Activated B cell treated with CpG ODN at 0.5 μM for 24 hours (primary cell): ENCODE results near the gene CSPG4. TPM values are rescaled to one million over a fixed set of nuclear protein-coding genes. Genes with fewer than 3 reads are reported as not detected.

Experiments used
- ATAC-seq: fragments of 200-7000 bp; cut with Tn5 transposase; one replicate; pipeline ENCODE4 v1.10.0; 2021; ENCODE audit warnings: low read depth, mild to moderate bottlenecking, moderate library complexity
- CTCF ChIA-PET: fragments of 350-600 bp; sonication (Branson Sonifier 250); formaldehyde crosslinking; loops from one replicate; lab custom pipeline; 2021; ENCODE audit warnings: antibody characterized with exemption; lab: Charles Lee
- POLR2A ChIA-PET: fragments of 350-600 bp; sonication (Branson Sonifier 250); formaldehyde crosslinking; loops from one replicate; lab custom pipeline; 2021; ENCODE audit warnings: antibody characterized with exemption; lab: Charles Lee
- DNase-seq: peaks from one replicate; pipeline ENCODE4 v3.0.0; 2022
- H3K27ac Mint-ChIP-seq: one replicate; pipeline ENCODE4 v1.8.0; 2020; ENCODE audit warnings: mixed read lengths
- H3K27me3 Mint-ChIP-seq: one replicate; pipeline ENCODE4 v1.8.0; 2021; ENCODE audit warnings: mixed read lengths
- H3K36me3 Mint-ChIP-seq: one replicate; pipeline ENCODE4 v1.8.0; 2021; ENCODE audit warnings: low read depth, mixed read lengths
- H3K4me1 Mint-ChIP-seq: one replicate; pipeline ENCODE4 v1.8.0; 2021; ENCODE audit warnings: mixed read lengths
- H3K4me3 Mint-ChIP-seq: one replicate; pipeline ENCODE4 v1.8.0; 2020; ENCODE audit warnings: mild to moderate bottlenecking, mixed read lengths
- H3K9me3 Mint-ChIP-seq: one replicate; pipeline ENCODE4 v1.8.0; 2020; ENCODE audit warnings: mixed read lengths
- CTCF ChIP-seq: fragments of 200-600 bp; IDR thresholded peaks from one replicate; pipeline ENCODE4 v1.8.0; 2022; ENCODE audit warnings: antibody characterized with exemption, mild to moderate bottlenecking
- intact Hi-C: fragments of 100-400 bp; cut with micrococcal nuclease; formaldehyde crosslinking; loops from one replicate; pipeline ENCODE4 v1.15.1; 2024
- total RNA-seq: library from RNA; stranded (reverse); gene quantifications from 2 replicates; pipeline ENCODE4 v1.2.3, GENCODE V29; 2022

The CSPG4 gene
- total RNA-seq, 1 donor from 2014 or later: not detected

- Mint-ChIP-seq H3K27me3 (peaks cover under 1% of the 10 kb centered on the region), H3K9me3 (no peaks in the 10 kb centered on the region), H3K4me3 (no peak overlapping the region), H3K27ac (no peak overlapping the region), H3K4me1 (peaks cover 38% of the 10 kb centered on the region), H3K36me3 (peaks cover 23% of the 10 kb centered on the region)
- intact Hi-C loops: loop anchor here (2.0 to 10.0 kb wide), 3 partner anchors 63 to 1097 kb away; partner anchors contain the start of genes ARID3B, NEIL1 and PTPN9
- CTCF ChIA-PET: interaction anchor here (1.5 to 3.9 kb wide), 2 partner anchors 135 to 274 kb away, joined by 3 to 29 read pairs; partner anchors contain the start of gene MAN2C1
- ATAC-seq (no peak), DNase-seq (no peak)
- POLR2A ChIA-PET: interaction anchor here (3.5 to 6.7 kb wide), 3 partner anchors 15 to 274 kb away, joined by 58 to 164 read pairs (median 115); partner anchors contain the start of genes MAN2C1, SIN3A and SNUPN
- no peak for TF ChIP-seq CTCF
These were observed 71.0 kb downstream of the CSPG4 start for GRCh38 chr15:75641603-75642002.

- no peaks in the 10 kb centered on the region for H3K27me3 Mint-ChIP-seq
- peaks cover 23% of the 10 kb centered on the region for H3K36me3 Mint-ChIP-seq
- H3K4me3 Mint-ChIP-seq: peak overlapping the region; percentile 91
- no peak for DNase-seq
- intact Hi-C loops: loop anchor here (2.0 to 10.0 kb wide), 3 partner anchors 62 to 1096 kb away; partner anchors contain the start of genes ARID3B, NEIL1 and PTPN9
- H3K9me3 Mint-ChIP-seq: no peaks in the 10 kb centered on the region
- H3K4me1 Mint-ChIP-seq: peaks cover 37% of the 10 kb centered on the region
- POLR2A ChIA-PET: interaction anchor here (0.6 to 6.7 kb wide), 11 partner anchors 9 to 852 kb away, joined by 3 to 164 read pairs (median 7); partner anchors contain the start of genes MAN2C1, PTPN9, SIN3A and SNUPN
- TF ChIP-seq CTCF: no peak
- peak overlapping the region; percentile 92 for H3K27ac Mint-ChIP-seq
- CTCF ChIA-PET: interaction anchor here (1.4 to 3.9 kb wide), 4 partner anchors 63 to 273 kb away, joined by 3 to 29 read pairs (median 5); partner anchors contain the start of gene MAN2C1
- no peak for ATAC-seq
These were observed 71.5 kb downstream of the CSPG4 start for GRCh38 chr15:75641179-75641503.

- peaks cover 38% of the 10 kb centered on the region for H3K4me1 Mint-ChIP-seq
- H3K27ac Mint-ChIP-seq: peak overlapping the region; percentile 92
- ChIA-PET POLR2A (interaction anchor here (0.6 to 6.7 kb wide), 21 partner anchors 9 to 851 kb away, joined by 3 to 164 read pairs (median 6); partner anchors contain the start of genes COMMD4, COX5A, MAN2C1 and PTPN9), CTCF (interaction anchor here (1.0 to 3.9 kb wide), 6 partner anchors 14 to 273 kb away, joined by 3 to 29 read pairs (median 5); partner anchors contain the start of genes MAN2C1, PTPN9 and SNUPN)
- no peak for TF ChIP-seq CTCF
- DNase-seq (no peak), ATAC-seq (peak; percentile 43)
- H3K27me3 Mint-ChIP-seq: no peaks in the 10 kb centered on the region
- H3K36me3 Mint-ChIP-seq: peaks cover 23% of the 10 kb centered on the region
- intact Hi-C loops: loop anchor here (1.0 to 10.0 kb wide), 10 partner anchors 15 to 1096 kb away; partner anchors contain the start of genes ARID3B, FBXO22, MAN2C1 and NEIL1
- no peaks in the 10 kb centered on the region for H3K9me3 Mint-ChIP-seq
- H3K4me3 Mint-ChIP-seq: peak overlapping the region; percentile 91
These were observed 72.0 kb downstream of the CSPG4 start for GRCh38 chr15:75640483-75641178.

- Mint-ChIP-seq H3K27me3 (no peaks in the 10 kb centered on the region), H3K27ac (peak within 1 kb of the TSS; percentile 92), H3K4me1 (peaks cover 38% of the 10 kb centered on the region), H3K9me3 (no peaks in the 10 kb centered on the region), H3K4me3 (peak within 1 kb of the TSS; percentile 91), H3K36me3 (peaks cover 25% of the 10 kb centered on the region)
- ATAC-seq (peak; percentile 94), DNase-seq (peak; percentile 83)
- TF ChIP-seq CTCF: no peak
- CTCF ChIA-PET: interaction anchor here (1.0 to 3.9 kb wide), 5 partner anchors 14 to 272 kb away, joined by 3 to 29 read pairs (median 6); partner anchors contain the start of genes MAN2C1, PTPN9 and SNUPN
- intact Hi-C loops: loop anchor here (1.0 to 10.0 kb wide), 10 partner anchors 15 to 1095 kb away; partner anchors contain the start of genes ARID3B, FBXO22, MAN2C1 and NEIL1
- POLR2A ChIA-PET: interaction anchor here (0.6 to 6.7 kb wide), 23 partner anchors 8 to 1633 kb away, joined by 3 to 164 read pairs (median 6); partner anchors contain the start of genes COMMD4, COX5A, MAN2C1 and NEIL1
These were observed 72.8 kb downstream of the CSPG4 start, which contains the start of gene IMP3 for GRCh38 chr15:75639709-75640482. IMP3 (minus strand) TSS chr15:75640224; CDS start chr15:75640168, 56 bp downstream.
